Measurements from ENCODE around the gene CD59.
A peak's percentile ranks its signal among the peaks of the same experiment; 100 is the strongest.
"Not testable (repeated sequence)": the region's sequence is repeated elsewhere in the genome, so short reads cannot be mapped to it uniquely, and the experiment has no call there.

Gene CD59

GRCh38 chr11:33713151-33713855, 22.9 kb downstream of the CD59 start:
- DNase-seq (ENCODE audit: low read depth, low spot score), result no peak

- no peak for DNase-seq (ENCODE audit: low read depth, low spot score)
Measured at GRCh38 chr11:33712436-33712835, 23.8 kb downstream of the CD59 start.

GRCh38 chr11:33709466-33709865, 26.8 kb downstream of the CD59 start:
- DNase-seq (ENCODE audit: low read depth, low spot score), result no peak

GRCh38 chr11:33708985-33709384, 27.2 kb downstream of the CD59 start:
- DNase-seq (ENCODE audit: low read depth, low spot score), result no peak

GRCh38 chr11:33707831-33708230, 28.4 kb downstream of the CD59 start:
- not testable (repeated sequence) for DNase-seq (ENCODE audit: low read depth, low spot score)

- DNase-seq (ENCODE audit: low read depth, low spot score), result no peak
Measured at GRCh38 chr11:33706966-33707365, 29.3 kb downstream of the CD59 start.

GRCh38 chr11:33706546-33706945, 29.7 kb downstream of the CD59 start:
- no peak for DNase-seq (ENCODE audit: low read depth, low spot score)

GRCh38 chr11:33704240-33705002, 31.8 kb downstream of the CD59 start:
- DNase-seq (ENCODE audit: low read depth, low spot score), result no peak

- no peak for DNase-seq (ENCODE audit: low read depth, low spot score)
Measured at GRCh38 chr11:33703788-33704187, 32.4 kb downstream of the CD59 start.

- DNase-seq (ENCODE audit: low read depth, low spot score), result no peak
Measured at GRCh38 chr11:33703234-33703633, 33.0 kb downstream of the CD59 start.

- no peak for DNase-seq (ENCODE audit: low read depth, low spot score)
Measured at GRCh38 chr11:33701302-33702230, 34.7 kb downstream of the CD59 start.

- peak; percentile 80 for DNase-seq (ENCODE audit: low read depth, low spot score)
Measured at GRCh38 chr11:33700502-33701271, 35.5 kb downstream of the CD59 start, which contains the start of gene C11orf91. Gene C11orf91 (minus strand): TSS chr11:33700826. CDS start chr11:33700740, 86 bp downstream.

GRCh38 chr11:33700063-33700501, 36.1 kb downstream of the CD59 start:
- no peak for DNase-seq (ENCODE audit: low read depth, low spot score)

- no peak for DNase-seq (ENCODE audit: low read depth, low spot score)
Measured at GRCh38 chr11:33699515-33700062, 36.6 kb downstream of the CD59 start.

- DNase-seq (ENCODE audit: low read depth, low spot score), result no peak
Measured at GRCh38 chr11:33698921-33699320, 37.3 kb downstream of the CD59 start.

GRCh38 chr11:33697997-33698396, 38.2 kb downstream of the CD59 start:
- no peak for DNase-seq (ENCODE audit: low read depth, low spot score)

GRCh38 chr11:33696931-33697638, 39.1 kb downstream of the CD59 start:
- no peak for DNase-seq (ENCODE audit: low read depth, low spot score)

GRCh38 chr11:33696411-33696810, 39.8 kb downstream of the CD59 start:
- no peak for DNase-seq (ENCODE audit: low read depth, low spot score)

GRCh38 chr11:33695051-33695566, 41.1 kb downstream of the CD59 start:
- DNase-seq (ENCODE audit: low read depth, low spot score), result no peak
